Stimulated activated naive B cell treated with anti-CD40 and anti-IgM and Interleukin-4, amounts not matched to agents 10 μg/mL and 1 μg/mL and 100 μg/mL, for 72 hours (primary cell): ENCODE data around the gene RETREG2.

Experiments
- ATAC-seq, 2 donors: fragments of 150-1000 bp; cut with Tn5 transposase; replicated peaks; 2 replicates each; pipeline ENCODE4 v1.10.0; 2021; ENCODE audit warnings: moderate library complexity in 1 of 2
- DNase-seq: peaks from one replicate; pipeline ENCODE4 v3.0.0; 2021
- H3K27ac Mint-ChIP-seq: one replicate; pipeline ENCODE4 v1.8.0; 2022; ENCODE audit warnings: mild to moderate bottlenecking, mixed read lengths
- H3K27me3 Mint-ChIP-seq, 2 donors: one replicate each; pipeline ENCODE4 v1.8.0; 2022; ENCODE audit warnings: mixed read lengths in 2 of 2
- H3K36me3 Mint-ChIP-seq, 2 donors: one replicate each; pipeline ENCODE4 v1.8.0; 2022; ENCODE audit warnings: mixed read lengths in 2 of 2, mild to moderate bottlenecking in 1 of 2
- H3K4me1 Mint-ChIP-seq, 2 donors: one replicate each; pipeline ENCODE4 v1.8.0; 2022; ENCODE audit warnings: mixed read lengths in 2 of 2, mild to moderate bottlenecking in 1 of 2
- H3K4me3 Mint-ChIP-seq, 2 donors: one replicate each; pipeline ENCODE4 v1.8.0; 2022; ENCODE audit warnings: mild to moderate bottlenecking in 2 of 2, mixed read lengths in 2 of 2, moderate library complexity in 1 of 2
- H3K9me3 Mint-ChIP-seq, 2 donors: one replicate each; pipeline ENCODE4 v1.8.0; 2022; ENCODE audit warnings: mixed read lengths in 2 of 2, mild to moderate bottlenecking in 1 of 2

Gene RETREG2

GRCh38 chr2:219160186-219161017 is 17.7 kb upstream of the RETREG2 start, which contains the start of gene NHEJ1:
TSS of gene NHEJ1 (minus strand) at chr2:219160815. CDS start at chr2:219158362, 2,453 bp downstream.
- Mint-ChIP-seq H3K36me3 (peaks cover 22 to 39% of the 10 kb centered on the region in 2 donors), H3K4me3 (peak within 1 kb of the TSS; percentile 88 to 94), H3K27me3 (no peaks in the 10 kb centered on the region), H3K4me1 (peaks cover 14 to 24% of the 10 kb centered on the region in 2 donors), H3K27ac (peak within 1 kb of the TSS; percentile 97), H3K9me3 (no peaks in the 10 kb centered on the region)
- DNase-seq (peak; percentile 91), ATAC-seq (peak; percentile 86 to 89)

DNA sequence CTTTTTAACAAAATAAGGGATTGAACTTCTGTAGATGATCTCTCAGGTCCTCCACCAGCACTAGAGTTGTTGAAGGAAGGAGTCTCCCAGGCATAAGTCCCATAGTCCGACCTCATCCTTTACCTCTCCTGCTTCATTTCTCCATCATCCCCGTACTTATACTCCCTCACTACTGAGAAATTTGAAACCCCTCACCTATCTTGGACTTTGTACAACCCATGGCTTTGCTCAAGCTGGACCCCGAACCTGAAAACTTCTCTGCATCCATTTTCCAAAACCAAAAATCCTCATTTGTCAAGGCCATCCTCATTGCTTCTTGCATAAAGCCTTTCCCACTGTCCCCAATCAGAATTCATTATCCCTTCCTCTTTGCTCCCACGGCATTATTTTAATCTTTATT is 17.0 kb upstream of the RETREG2 start:
- Mint-ChIP-seq H3K4me3 (peak overlapping the region; percentile 88 to 94), H3K27ac (no peak overlapping the region), H3K9me3 (no peaks in the 10 kb centered on the region), H3K27me3 (no peaks in the 10 kb centered on the region), H3K36me3 (peaks cover 28 to 46% of the 10 kb centered on the region in 2 donors), H3K4me1 (peaks cover 14 to 24% of the 10 kb centered on the region in 2 donors)
- no peak for DNase-seq
- ATAC-seq, result no peak

- Mint-ChIP-seq H3K9me3 (no peaks in the 10 kb centered on the region), H3K27me3 (no peaks in the 10 kb centered on the region), H3K27ac (no peak overlapping the region), H3K4me3 (no peak overlapping the region), H3K36me3 (peaks cover 32 to 45% of the 10 kb centered on the region in 2 donors), H3K4me1 (peaks cover 15 to 24% of the 10 kb centered on the region in 2 donors)
- DNase-seq (no peak), ATAC-seq (no peak)
Measured at GRCh38 chr2:219163156-219163555, 14.9 kb upstream of the RETREG2 start.

DNA sequence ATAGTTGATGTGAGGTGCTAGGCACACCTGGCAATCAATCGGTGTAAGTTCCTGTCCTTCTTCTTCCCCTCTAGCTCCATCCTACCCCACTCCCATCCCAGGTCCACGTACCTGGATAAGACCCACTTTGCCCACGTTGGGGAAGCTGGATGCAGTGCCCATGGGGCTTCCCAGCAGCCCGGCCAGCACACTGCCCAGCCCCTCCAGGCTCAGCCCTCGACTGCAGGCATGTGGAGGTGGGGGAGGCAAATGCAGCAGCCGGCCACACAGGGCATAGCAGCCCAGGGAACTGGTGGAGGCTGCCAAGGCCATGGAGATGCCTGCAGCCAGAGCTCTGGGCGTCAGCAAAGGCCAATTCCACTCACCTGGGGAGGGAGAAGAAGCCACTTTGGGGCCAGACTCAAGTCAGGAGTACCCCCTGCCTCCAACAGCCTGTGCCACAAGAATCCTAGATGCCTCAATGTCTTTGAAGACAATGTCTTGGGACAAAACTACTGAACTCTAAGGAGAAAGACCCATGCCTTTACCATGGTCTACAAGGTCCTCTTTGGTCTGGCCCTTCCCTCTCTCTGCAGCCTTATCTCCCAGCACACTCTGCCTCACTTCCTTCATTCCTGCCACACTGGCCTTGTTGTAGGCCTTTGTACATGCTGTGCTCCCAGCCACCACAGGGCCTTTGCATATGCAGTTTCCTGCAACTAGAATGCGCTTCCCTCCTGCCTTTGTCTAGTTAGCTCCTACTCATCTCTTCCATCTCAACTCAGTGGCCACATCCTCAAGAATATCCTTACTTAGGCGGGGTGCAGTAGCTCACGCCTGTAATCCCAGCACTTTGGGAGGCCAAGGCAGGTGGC is 12.8 kb upstream of the RETREG2 start:
- Mint-ChIP-seq H3K27ac (no peak overlapping the region), H3K27me3 (no peaks in the 10 kb centered on the region), H3K4me3 (no peak overlapping the region), H3K9me3 (no peaks in the 10 kb centered on the region), H3K36me3 (peaks cover 36 to 54% of the 10 kb centered on the region in 2 donors), H3K4me1 (peaks cover 13 to 18% of the 10 kb centered on the region in 2 donors)
- no peak for DNase-seq
- no peak for ATAC-seq

DNA sequence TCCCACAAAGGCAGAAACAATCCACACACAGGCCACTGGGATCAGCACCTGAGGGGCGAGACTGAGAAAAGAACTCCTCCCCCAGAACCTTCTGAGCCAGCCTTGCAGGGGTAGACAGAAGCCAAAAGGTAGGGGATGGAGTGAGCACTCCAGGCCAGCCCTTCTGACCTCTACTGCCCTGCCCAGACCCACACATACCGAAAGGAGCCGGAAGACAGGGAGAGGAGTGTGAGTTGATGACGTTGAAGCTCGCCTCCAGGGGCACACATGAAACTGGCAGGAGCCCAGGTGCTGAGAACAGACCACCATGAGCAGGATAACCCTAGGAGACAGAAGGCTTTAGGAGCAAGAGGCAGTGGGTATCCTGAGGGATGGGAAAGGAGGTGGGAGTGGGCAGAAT is 10.1 kb upstream of the RETREG2 start:
- Mint-ChIP-seq H3K4me1 (peaks cover 20 to 21% of the 10 kb centered on the region in 2 donors), H3K27ac (no peak overlapping the region), H3K9me3 (no peaks in the 10 kb centered on the region), H3K36me3 (peaks cover 48 to 68% of the 10 kb centered on the region in 2 donors), H3K27me3 (no peaks in the 10 kb centered on the region), H3K4me3 (no peak overlapping the region)
- DNase-seq (no peak), ATAC-seq (no peak)

DNA sequence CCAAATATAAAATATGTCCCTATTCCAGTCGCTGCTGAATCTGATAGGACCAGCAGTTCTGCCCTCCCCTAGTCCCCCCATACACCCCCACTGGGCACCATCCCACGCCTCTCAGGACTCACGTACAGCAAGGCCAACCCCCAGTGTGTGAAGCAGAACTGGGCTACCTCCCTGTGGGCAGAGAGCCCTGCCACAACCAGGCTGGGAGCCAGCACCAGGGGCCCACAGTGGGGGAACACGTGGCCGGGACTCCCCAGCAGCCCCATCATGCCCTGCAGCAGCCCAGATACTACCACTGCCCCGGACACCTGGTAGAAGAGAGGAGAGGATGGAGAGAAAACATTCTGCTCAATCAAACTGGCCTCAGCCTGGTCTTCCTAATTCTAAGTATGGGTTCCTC is 9.5 kb upstream of the RETREG2 start:
- H3K4me1 Mint-ChIP-seq, result peaks cover 24 to 25% of the 10 kb centered on the region in 2 donors
- H3K9me3 Mint-ChIP-seq, result no peaks in the 10 kb centered on the region
- no peak overlapping the region for H3K27ac Mint-ChIP-seq
- H3K36me3 Mint-ChIP-seq, result peaks cover 48 to 69% of the 10 kb centered on the region in 2 donors
- peak overlapping the region in 1 of 2 donors; percentile 28 for H3K4me3 Mint-ChIP-seq
- DNase-seq, result no peak
- ATAC-seq, result peak; percentile 29 to 64
- no peaks in the 10 kb centered on the region for H3K27me3 Mint-ChIP-seq

GRCh38 chr2:219168932-219169331 is 9.1 kb upstream of the RETREG2 start:
- Mint-ChIP-seq H3K27ac (no peak overlapping the region), H3K27me3 (no peaks in the 10 kb centered on the region), H3K36me3 (peaks cover 46 to 68% of the 10 kb centered on the region in 2 donors), H3K4me3 (peak overlapping the region in 1 of 2 donors; percentile 28), H3K9me3 (no peaks in the 10 kb centered on the region), H3K4me1 (peaks cover 26 to 27% of the 10 kb centered on the region in 2 donors)
- DNase-seq (no peak), ATAC-seq (no peak)

DNA sequence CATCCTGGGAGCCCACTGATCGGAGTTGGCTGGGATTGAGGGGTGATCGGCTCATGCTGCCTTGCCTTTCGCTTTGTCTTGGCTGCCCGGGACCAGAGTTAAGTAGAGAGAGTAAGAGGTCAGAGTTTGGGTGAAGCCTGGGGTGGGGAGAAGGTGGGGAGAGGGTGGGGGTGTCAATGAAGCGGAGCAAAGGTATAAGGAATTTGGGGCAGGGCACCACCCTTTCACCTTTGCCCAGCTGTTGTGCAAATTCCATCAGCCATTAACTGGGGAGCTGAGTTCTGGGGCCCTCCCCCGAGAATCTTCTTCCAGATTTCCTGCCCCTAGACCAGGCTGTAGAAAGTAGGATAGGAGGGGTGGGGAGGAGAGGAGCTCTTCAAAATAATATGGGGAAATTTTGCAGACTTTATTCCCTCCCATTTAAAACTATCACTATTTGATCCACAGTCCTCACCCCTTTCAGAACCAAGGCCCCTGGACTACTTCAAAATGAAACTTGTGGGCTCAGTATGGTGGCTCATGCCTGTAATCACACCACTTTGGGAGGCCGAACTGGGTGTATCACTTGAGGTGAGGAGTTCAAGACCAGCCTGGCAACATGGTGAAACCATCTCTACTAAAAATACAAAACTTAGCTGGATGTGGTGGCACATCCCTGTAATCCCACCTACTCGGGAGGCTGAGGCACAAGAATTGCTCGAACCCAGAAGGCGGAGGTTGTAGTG is 8.0 kb upstream of the RETREG2 start, which contains the start of gene SLC23A3:
Gene SLC23A3 (minus strand): TSS at position 100 of the 725 bp plus-strand sequence. CDS start 45 bp downstream, at position 55.
- DNase-seq (no peak), ATAC-seq (no peak)
- Mint-ChIP-seq H3K4me3 (peak within 1 kb of the TSS in 1 of 2 donors; percentile 28), H3K4me1 (peaks cover 35 to 39% of the 10 kb centered on the region in 2 donors), H3K36me3 (peaks cover 49 to 69% of the 10 kb centered on the region in 2 donors), H3K27me3 (no peaks in the 10 kb centered on the region), H3K27ac (peak within 1 kb of the TSS; percentile 43), H3K9me3 (no peaks in the 10 kb centered on the region)

GRCh38 chr2:219171231-219171651 is 6.8 kb upstream of the RETREG2 start:
- no peak for DNase-seq
- Mint-ChIP-seq H3K4me1 (peaks cover 39 to 45% of the 10 kb centered on the region in 2 donors), H3K27ac (peak overlapping the region; percentile 65), H3K36me3 (peaks cover 47 to 64% of the 10 kb centered on the region in 2 donors), H3K9me3 (no peaks in the 10 kb centered on the region), H3K4me3 (no peak overlapping the region), H3K27me3 (no peaks in the 10 kb centered on the region)
- ATAC-seq, result peak; percentile 33 to 59

GRCh38 chr2:219172231-219173154 is 5.6 kb upstream of the RETREG2 start:
- ATAC-seq, result no peak
- Mint-ChIP-seq H3K4me1 (peaks cover 43 to 51% of the 10 kb centered on the region in 2 donors), H3K36me3 (peaks cover 44 to 60% of the 10 kb centered on the region in 2 donors), H3K9me3 (no peaks in the 10 kb centered on the region), H3K27me3 (no peaks in the 10 kb centered on the region), H3K4me3 (no peak overlapping the region), H3K27ac (peak overlapping the region; percentile 67)
- no peak for DNase-seq

- H3K27me3 Mint-ChIP-seq, result no peaks in the 10 kb centered on the region
- H3K9me3 Mint-ChIP-seq, result no peaks in the 10 kb centered on the region
- H3K4me1 Mint-ChIP-seq, result peaks cover 43 to 55% of the 10 kb centered on the region in 2 donors
- H3K4me3 Mint-ChIP-seq, result no peak overlapping the region
- no peak for ATAC-seq
- DNase-seq, result no peak
- H3K27ac Mint-ChIP-seq, result peak overlapping the region; percentile 87
- H3K36me3 Mint-ChIP-seq, result peaks cover 37 to 57% of the 10 kb centered on the region in 2 donors
Measured at GRCh38 chr2:219173176-219173575, 4.9 kb upstream of the RETREG2 start.

DNA sequence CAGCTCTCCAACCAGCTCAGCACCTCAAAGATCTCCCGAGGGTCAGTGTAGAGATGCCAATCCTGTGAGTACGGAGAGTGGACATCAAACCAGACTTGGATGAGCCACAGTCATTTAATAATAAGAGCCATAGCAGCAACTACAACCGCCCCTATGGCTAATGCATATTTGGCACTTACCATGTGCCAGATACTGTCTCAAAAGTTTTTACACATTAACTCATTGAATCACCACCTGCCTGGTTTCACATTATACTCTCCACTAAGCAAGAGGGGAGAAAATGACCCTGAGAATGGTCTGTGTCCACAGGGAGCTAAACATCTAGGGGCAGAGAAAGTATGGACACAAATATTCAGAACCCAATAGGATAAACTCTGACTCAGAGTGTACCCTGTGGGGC is 3.9 kb upstream of the RETREG2 start:
- Mint-ChIP-seq H3K36me3 (peaks cover 35 to 61% of the 10 kb centered on the region in 2 donors), H3K27ac (peak overlapping the region; percentile 61), H3K4me1 (peaks cover 47 to 61% of the 10 kb centered on the region in 2 donors), H3K27me3 (no peaks in the 10 kb centered on the region), H3K9me3 (no peaks in the 10 kb centered on the region), H3K4me3 (peak overlapping the region in 1 of 2 donors; percentile 55)
- ATAC-seq, result no peak
- no peak for DNase-seq

- Mint-ChIP-seq H3K27me3 (no peaks in the 10 kb centered on the region), H3K36me3 (peaks cover 34 to 57% of the 10 kb centered on the region in 2 donors), H3K27ac (peak overlapping the region; percentile 61), H3K4me1 (peaks cover 51 to 66% of the 10 kb centered on the region in 2 donors), H3K4me3 (peak overlapping the region in 1 of 2 donors; percentile 56), H3K9me3 (no peaks in the 10 kb centered on the region)
- ATAC-seq (no peak), DNase-seq (no peak)
Measured at GRCh38 chr2:219174801-219175200, 3.3 kb upstream of the RETREG2 start.
